ENCODE results near the gene ZNF576. TPM values are rescaled to one million over a fixed set of nuclear protein-coding genes. Genes with fewer than 3 reads are reported as not detected.

Gene ZNF576
- total and polyA plus RNA-seq, 2 experiments from 2014 or later: 5.9 to 16.9 TPM

- Histone ChIP-seq H3K36me3 (ENCODE audit: insufficient read depth) (no peaks in the 10 kb centered on the region; the same call in 1 of the 2 replicates), H3F3A (replicated peaks; ENCODE audit: low read depth) (no peaks in the 10 kb centered on the region), H3K4me2 (no peak overlapping the region), H3K4me1 (ENCODE audit: insufficient read depth) (peaks cover 4% of the 10 kb centered on the region; the same call in 1 of the 2 replicates), H3K4me3 (no peak overlapping the region), H3K27ac (ENCODE audit: low read depth) (peak overlapping the region; percentile 47; the same call in 1 of the 2 replicates), H2AFZ (no peak overlapping the region), H3K79me2 (replicated peaks; ENCODE audit: insufficient read depth) (no peaks in the 10 kb centered on the region), H3K27me3 (ENCODE audit: insufficient read depth) (no peaks in the 10 kb centered on the region), H4K20me1 (replicated peaks; ENCODE audit: insufficient read depth) (no peaks in the 10 kb centered on the region), H3K9me2 (ENCODE audit: insufficient read depth) (no peaks in the 10 kb centered on the region)
- ATAC-seq (no peak), DNase-seq (ENCODE audit: low spot score) (no peak)
- TF ChIP-seq REST (IDR thresholded peaks at IDR 0.05; ENCODE audit: unreplicated experiment): no peak
- no peak for TF ChIP-seq POLR2AphosphoS5 (IDR thresholded peaks at IDR 0.05; ENCODE audit: low read depth)
- TF ChIP-seq CTCF (conservative IDR thresholded peaks at IDR 0.05; ENCODE audit: low read depth in 2 of 2): no peak
- no peak for TF ChIP-seq ETS1 (IDR thresholded peaks at IDR 0.05)
- TF ChIP-seq EZH2 (IDR thresholded peaks at IDR 0.05; ENCODE audit: low read depth, unreplicated experiment): no peak
- no peak for TF ChIP-seq ZNF114 (CRISPR knock-in tag; IDR thresholded peaks at IDR 0.05)
- TF ChIP-seq EZH2phosphoT487 (IDR thresholded peaks at IDR 0.05; ENCODE audit: unreplicated experiment): no peak
- no peak for TF ChIP-seq ZNF331 (CRISPR knock-in tag; IDR thresholded peaks at IDR 0.05; ENCODE audit: low read depth)
- no peak for TF ChIP-seq ZNF462 (CRISPR knock-in tag; IDR thresholded peaks at IDR 0.05)
- no peak for TF ChIP-seq JUNB (IDR thresholded peaks at IDR 0.05; ENCODE audit: unreplicated experiment)
- no peak for TF ChIP-seq CREB1 (CRISPR knock-in tag; IDR thresholded peaks at IDR 0.05; ENCODE audit: low read depth)
- TF ChIP-seq NANOG (IDR thresholded peaks at IDR 0.05; ENCODE audit: borderline replicate concordance): no peak
- TF ChIP-seq STAT1 (IDR thresholded peaks at IDR 0.05; ENCODE audit: unreplicated experiment): no peak
- Mint-ChIP-seq H3K27me3 (ENCODE audit: insufficient read depth, low read depth, poor library complexity) (peaks cover 4% of the 10 kb centered on the region), H3K36me3 (ENCODE audit: low read depth) (peaks cover 40% of the 10 kb centered on the region), H3K9me3 (no peaks in the 10 kb centered on the region), H3K4me1 (peaks cover 9% of the 10 kb centered on the region), H3K4me3 (no peak overlapping the region; the same call in 2 of the 3 replicates), H3K27ac (peak overlapping the region; percentile 89; the same call in 1 of the 2 replicates)
Measured at GRCh38 chr19:43554317-43554895, 42.0 kb upstream of the ZNF576 start.

All from GM23338 (cell line).